H1 (cell line): ENCODE measurements around the gene POLR3GL. TPM values are rescaled to one million over a fixed set of nuclear protein-coding genes. Genes with fewer than 3 reads are reported as not detected.

ENCODE experiments used
- CTCF ChIA-PET: fragments of 300-600 bp; sonication (Branson Sonifier 250); formaldehyde crosslinking; loops from one replicate; lab custom pipeline; 2021; ENCODE audit not compliant: partially characterized antibody; lab: Charles Lee
- POLR2A ChIA-PET: fragments of 300-600 bp; sonication (Branson Sonifier 250); formaldehyde crosslinking; loops from one replicate; lab custom pipeline; 2021; ENCODE audit warnings: inconsistent platforms; ENCODE audit not compliant: partially characterized antibody; lab: Charles Lee
- DNase-seq, 2 experiments: peaks; one replicate each; pipeline versions ENCODE4 v3.0.0 to v3.0.0-alpha.2; 2010 to 2022; ENCODE audit warnings: low spot score in 2 of 2, low read depth in 1 of 2, mixed read lengths in 1 of 2
- FAIRE-seq: peaks from 2 replicates; lab custom pipeline; 2011; peaks lifted over from hg19 to GRCh38; lab: Jason Lieb, UNC
- H2AFZ ChIP-seq: 2 replicates; pipeline ENCODE4 v1.8.1; 2012; ENCODE audit warnings: low read length, inconsistent platforms
- H2AK5ac ChIP-seq: 2 replicates; pipeline ENCODE4 v1.6.1; 2013; ENCODE audit warnings: low read depth, low read length
- H2BK120ac ChIP-seq: replicated peaks from 2 replicates; pipeline ENCODE3; 2013; ENCODE audit warnings: low read depth, low read length, inconsistent platforms
- H2BK12ac ChIP-seq: 2 replicates; pipeline ENCODE4 v1.6.1; 2013; ENCODE audit warnings: low read depth, low read length
- H2BK15ac ChIP-seq: 2 replicates; pipeline ENCODE4 v1.6.1; 2013; ENCODE audit warnings: low read length
- H2BK20ac ChIP-seq: 2 replicates; pipeline ENCODE4 v1.6.1; 2013; ENCODE audit warnings: low read length
- H2BK5ac ChIP-seq: 2 replicates; pipeline ENCODE4 v1.6.1; 2013; ENCODE audit warnings: low read depth, low read length
- H3K14ac ChIP-seq: 2 replicates; pipeline ENCODE4 v1.6.1; 2013; ENCODE audit warnings: inconsistent platforms; ENCODE audit not compliant: insufficient read length
- H3K18ac ChIP-seq: 2 replicates; pipeline ENCODE4 v1.6.1; 2013; ENCODE audit warnings: low read length; ENCODE audit errors: extremely low read depth
- H3K23ac ChIP-seq: 2 replicates; pipeline ENCODE4 v1.6.1; 2013; ENCODE audit warnings: inconsistent platforms; ENCODE audit not compliant: insufficient read length
- H3K23me2 ChIP-seq: 2 replicates; pipeline ENCODE4 v1.6.1; 2013; ENCODE audit warnings: low read depth, low read length
- H3K27ac ChIP-seq: 2 replicates; pipeline ENCODE4 v1.6.1; 2011; ENCODE audit warnings: low read depth, low read length, inconsistent platforms
- H3K27me3 ChIP-seq, 4 experiments: replicated peaks in 1 of 4; 1 replicate in 1 of 4; 2 replicates in 3 of 4; pipeline versions ENCODE4 v1.6.1 to v1.8.1; 2011 to 2013; ENCODE audit warnings: low read length in 3 of 4, mild to moderate bottlenecking in 3 of 4, inconsistent platforms in 2 of 4, mixed read lengths in 2 of 4, moderate library complexity in 1 of 4; ENCODE audit not compliant: control insufficient read depth in 3 of 4, insufficient read depth in 3 of 4; ENCODE audit errors: extremely low read depth in 1 of 4
- H3K36me3 ChIP-seq, 4 experiments: 2 replicates each; pipeline versions ENCODE4 v1.6.1 to v1.8.1; 2011 to 2013; ENCODE audit warnings: mild to moderate bottlenecking in 4 of 4, low read length in 3 of 4, moderate library complexity in 2 of 4, control low read depth in 1 of 4, inconsistent platforms in 1 of 4; ENCODE audit not compliant: insufficient read depth in 4 of 4, control insufficient read depth in 2 of 4
- H3K4ac ChIP-seq: replicated peaks from 2 replicates; pipeline ENCODE3; 2013; ENCODE audit warnings: low read length, low read depth, mixed read lengths, inconsistent platforms; ENCODE audit not compliant: insufficient read length
- H3K4me1 ChIP-seq, 4 experiments: replicated peaks in 1 of 4; 1 replicate in 1 of 4; 2 replicates in 3 of 4; pipeline versions ENCODE4 v1.6.1 to v1.8.1; 2011 to 2013; ENCODE audit warnings: low read length in 3 of 4, inconsistent platforms in 2 of 4, mixed read lengths in 1 of 4; ENCODE audit not compliant: insufficient read depth in 4 of 4, control insufficient read depth in 3 of 4
- H3K4me2 ChIP-seq, 2 experiments: 2 replicates each; pipeline versions ENCODE4 v1.6.1 to v1.8.1; 2011 to 2013; ENCODE audit warnings: low read depth in 2 of 2, low read length in 2 of 2, control low read depth in 1 of 2, inconsistent platforms in 1 of 2, mild to moderate bottlenecking in 1 of 2; ENCODE audit not compliant: insufficient read depth in 1 of 2
- H3K4me3 ChIP-seq, 4 experiments: fragments of 200-600, 300-600 bp in 1 of 4; sonication (generic), shearing (Covaris generic), sonication (Bioruptor Twin) in 1 of 4; 2 replicates each; pipeline versions ENCODE4 v1.5.1 to v1.8.1; 2011 to 2016; ENCODE audit warnings: low read length in 4 of 4, low read depth in 3 of 4, control low read depth in 2 of 4, inconsistent platforms in 2 of 4, mild to moderate bottlenecking in 2 of 4, mixed read lengths in 1 of 4, moderate library complexity in 1 of 4; ENCODE audit not compliant: insufficient read depth in 2 of 4; ENCODE audit errors: extremely low read depth in 1 of 4
- H3K56ac ChIP-seq: replicated peaks from 2 replicates; pipeline ENCODE3; 2013; ENCODE audit warnings: low read depth, mild to moderate bottlenecking, mixed read lengths, low read length, inconsistent platforms; ENCODE audit not compliant: insufficient read length
- H3K79me1 ChIP-seq: 2 replicates; pipeline ENCODE4 v1.6.1; 2013; ENCODE audit warnings: low read depth, low read length, control low read depth
- H3K79me2 ChIP-seq, 2 experiments: 2 replicates each; pipeline versions ENCODE4 v1.6.1 to v1.8.1; 2012 to 2013; ENCODE audit warnings: low read length in 2 of 2, mild to moderate bottlenecking in 2 of 2, inconsistent platforms in 1 of 2; ENCODE audit not compliant: insufficient read depth in 2 of 2, control insufficient read depth in 1 of 2
- H3K9ac ChIP-seq, 4 experiments: replicated peaks in 1 of 4; 1 replicate in 1 of 4; 2 replicates in 3 of 4; pipeline versions ENCODE4 v1.6.1 to v1.8.1; 2011 to 2013; ENCODE audit warnings: low read depth in 3 of 4, low read length in 3 of 4, control low read depth in 2 of 4, mild to moderate bottlenecking in 2 of 4, moderate library complexity in 2 of 4, inconsistent platforms in 1 of 4; ENCODE audit errors: extremely low read depth in 1 of 4
- H3K9me3 ChIP-seq, 2 experiments: 2 replicates each; pipeline versions ENCODE4 v1.6.1 to v1.8.1; 2012 to 2013; ENCODE audit warnings: mild to moderate bottlenecking in 2 of 2, moderate library complexity in 2 of 2, control low read depth in 1 of 2, inconsistent platforms in 1 of 2, low read depth in 1 of 2, low read length in 1 of 2, mixed read lengths in 1 of 2; ENCODE audit not compliant: insufficient read depth in 2 of 2
- H4K20me1 ChIP-seq, 2 experiments: replicated peaks in 1 of 2; 2 replicates each; pipeline versions ENCODE3 to v1.8.1; 2011 to 2013; ENCODE audit warnings: inconsistent platforms in 2 of 2, low read length in 2 of 2, mild to moderate bottlenecking in 1 of 2; ENCODE audit not compliant: insufficient read depth in 2 of 2, control insufficient read depth in 1 of 2
- H4K5ac ChIP-seq: 2 replicates; pipeline ENCODE4 v1.6.1; 2013; ENCODE audit warnings: low read length, low read depth, mixed read lengths, inconsistent platforms; ENCODE audit not compliant: insufficient read length
- H4K8ac ChIP-seq: 2 replicates; pipeline ENCODE4 v1.8.0; 2013; ENCODE audit warnings: mild to moderate bottlenecking, moderate library complexity, low read length, inconsistent platforms; ENCODE audit not compliant: insufficient read depth; ENCODE audit errors: extremely low read depth
- H4K91ac ChIP-seq: replicated peaks from 2 replicates; pipeline ENCODE3; 2013; ENCODE audit warnings: low read length, mixed read lengths, inconsistent platforms; ENCODE audit not compliant: insufficient read length
- GTF2F1 ChIP-seq: IDR thresholded peaks from 2 replicates; pipeline ENCODE4 v1.6.1; 2012; ENCODE audit warnings: low read depth, low read length, improper control_type of control experiment, borderline replicate concordance
- KDM5A ChIP-seq: fragments of 200-600 bp; IDR thresholded peaks from 2 replicates; pipeline ENCODE4 v1.7.1; 2012; ENCODE audit warnings: mild to moderate bottlenecking, low read length, inconsistent platforms, mixed read lengths
- NANOG ChIP-seq: IDR thresholded peaks from 2 replicates; pipeline ENCODE4 v1.6.1; 2011; ENCODE audit warnings: low read length, low read depth, mild to moderate bottlenecking, inconsistent platforms; ENCODE audit not compliant: insufficient read depth, poor library complexity, severe bottlenecking
- SAP30 ChIP-seq: fragments of 300-600 bp; sonication (generic); IDR thresholded peaks from 2 replicates; pipeline ENCODE4 v1.7.1; 2012; ENCODE audit warnings: low read length, moderate library complexity, mild to moderate bottlenecking, inconsistent platforms; ENCODE audit not compliant: insufficient read depth, insufficient replicate concordance
- WGBS, 2 experiments: shearing (Covaris generic) in 1 of 2; methylation state at CpG; one replicate each; pipeline versions ENCODE4 v1.1.6 to v1.1.7; 2013 to 2015; ENCODE audit warnings: low lambda C conversion rate in 2 of 2, mixed read lengths in 2 of 2, inconsistent platforms in 1 of 2, low coverage in 1 of 2, missing lambda C conversion rate in 1 of 2; ENCODE audit not compliant: insufficient replicate concordance in 2 of 2, insufficient coverage in 1 of 2, insufficient read length in 1 of 2; ENCODE audit errors: extremely low coverage in 1 of 2, missing lambda C conversion rate in 1 of 2; 5-methylcytosine and 5-hydroxymethylcytosine counted together
- polyA plus RNA-seq, 7 experiments: library from polyadenylated mRNA; depleted of rRNA in 3 of 7; stranded (reverse) in 5 of 7; unstranded in 2 of 7; fragments of >200 nt in 5 of 7; fragments of 200-250 nt in 2 of 7; gene quantifications; 1 replicate in 5 of 7; 2 replicates in 1 of 7; 4 replicates in 1 of 7; pipeline versions ENCODE4 v1.2.1 to v1.2.3, GENCODE V29; 2011 to 2013; ENCODE audit warnings: missing spikeins in 2 of 7, mixed read lengths in 2 of 7
- total RNA-seq: library from RNA; stranded (reverse); fragmentation: NEBNext Ultra II Directional; extraction: Animal tissue kit (Norgen Biotek cat#: 25700); gene quantifications from 2 replicates; pipeline ENCODE4 v1.2.1, GENCODE V29; 2021

The POLR3GL gene
- total and polyA plus RNA-seq, 2 of the 8 experiments (the other 6 are each of a cell fraction or from before 2014, with no cell fraction given), result 3.1 to 3.9 TPM

DNA sequence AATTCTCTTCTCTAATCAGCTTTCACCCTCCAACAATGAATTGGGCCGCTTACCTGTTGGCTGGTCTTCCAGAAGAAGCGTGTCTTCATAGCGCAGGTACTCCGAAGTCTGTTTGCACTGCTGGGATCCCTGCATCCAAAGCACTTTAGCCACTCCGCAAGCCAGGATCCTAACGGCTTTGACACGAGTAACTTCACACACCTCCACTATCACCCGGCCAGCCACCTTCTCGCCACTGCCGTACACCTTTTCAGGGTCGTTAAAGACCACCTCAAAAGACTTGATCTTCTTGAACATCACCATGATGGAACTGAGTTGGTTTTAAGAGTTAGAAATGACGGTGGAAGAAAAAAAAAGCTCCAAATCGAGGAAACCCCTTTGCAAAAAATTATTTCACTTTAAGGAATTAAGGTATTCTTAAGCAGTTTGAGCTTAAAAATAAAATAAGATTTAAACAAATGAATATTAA, 31.5 kb downstream of the POLR3GL start:
- peaks cover 2 to 8% (median 6%) of the 10 kb centered on the region in 4 experiments; a peak in 4 of 7 replicates for H3K4me1 ChIP-seq
- 2% methylated on average over 13 of the region's 13 CpGs; no CpG with 5 or more reads in 1 of the 2 experiments for WGBS, 2 experiments
- no peak overlapping the region for H3K23ac ChIP-seq
- H2BK15ac ChIP-seq, result peak overlapping the region; percentile 54; the same call in 1 of the 2 replicates
- H3K9me3 ChIP-seq, result no peaks in the 10 kb centered on the region
- peak overlapping the region; percentile 66 for H2BK5ac ChIP-seq
- FAIRE-seq (no peak), DNase-seq (no peak)
- H3K4me3 ChIP-seq, result peak overlapping the region; percentile 89 to 96 (median 93)
- no peak overlapping the region for H2AFZ ChIP-seq
- no peak overlapping the region for H3K4ac ChIP-seq
- peak overlapping the region; percentile 3 for H3K56ac ChIP-seq
- no peaks in the 10 kb centered on the region for H3K27me3 ChIP-seq
- H3K27ac ChIP-seq, result peak overlapping the region; percentile 65
- H3K79me2 ChIP-seq, result peaks cover 4 to 27% of the 10 kb centered on the region in 2 experiments; a peak in 3 of 4 replicates
- no peak overlapping the region for H4K8ac ChIP-seq
- no peak overlapping the region for H2AK5ac ChIP-seq
- H3K18ac ChIP-seq, result peak overlapping the region; percentile 76
- no peak overlapping the region for H2BK20ac ChIP-seq
- CTCF ChIA-PET, result interaction anchor here (0.5 to 12.6 kb wide), 3 partner anchors 13 to 30 kb away, joined by 3 to 93 read pairs (median 7); no protein-coding TSS in a partner anchor
- peaks cover 17 to 35% (median 25%) of the 10 kb centered on the region in 4 experiments for H3K36me3 ChIP-seq
- peak overlapping the region; percentile 89 for H2BK12ac ChIP-seq
- peaks cover 6% of the 10 kb centered on the region; the same call in 1 of the 2 replicates for H3K79me1 ChIP-seq
- H3K23me2 ChIP-seq, result peaks cover 9% of the 10 kb centered on the region
- H3K9ac ChIP-seq, result peak overlapping the region; percentile 74 to 95 (median 86)
- H4K5ac ChIP-seq, result no peak overlapping the region
- POLR2A ChIA-PET, result interaction anchor here (1.1 to 13.4 kb wide), 12 partner anchors 9 to 137 kb away, joined by 3 to 218 read pairs (median 4); partner anchors contain the start of genes ANKRD34A, LIX1L, PIAS3 and POLR3GL
- H2BK120ac ChIP-seq, result no peak overlapping the region
- peak overlapping the region; percentile 16 for H4K91ac ChIP-seq
- peaks cover 0 to 2% of the 10 kb centered on the region in 2 experiments for H4K20me1 ChIP-seq
- peak overlapping the region; percentile 83 to 96 for H3K4me2 ChIP-seq
- H3K14ac ChIP-seq, result no peak overlapping the region
- TF ChIP-seq NANOG (no peak), GTF2F1 (no peak), KDM5A (no peak), SAP30 (peak; percentile 75)
